ENCODE measurements around the gene SLC12A6. TPM values are rescaled to one million over a fixed set of nuclear protein-coding genes. Genes with fewer than 3 reads are reported as not detected.

Gene SLC12A6
- total RNA-seq, 2 experiments from 2014 or later: 11.5 to 14.9 TPM

DNA sequence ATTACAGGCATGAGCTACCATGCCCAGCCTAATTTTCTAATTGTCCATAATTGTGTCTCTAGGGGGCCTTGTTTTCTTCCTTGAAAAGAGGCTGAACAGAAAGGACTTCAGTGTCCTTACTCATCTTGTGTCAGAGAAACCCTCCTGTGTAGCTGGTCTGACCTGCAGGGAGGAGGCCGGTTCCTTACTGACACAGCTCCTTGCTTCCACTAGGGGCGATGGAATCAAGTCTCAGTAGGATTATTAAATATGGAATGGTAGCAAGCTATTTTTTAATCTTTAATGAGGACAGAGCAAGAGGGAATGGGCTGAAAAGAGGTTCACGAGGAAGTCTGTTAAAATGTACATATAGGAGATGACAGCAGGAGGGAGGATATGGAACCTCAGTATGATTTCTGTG is 20.8 kb upstream of the SLC12A6 start:
- no peaks in the 10 kb centered on the region for H3K9me2 ChIP-seq (ENCODE audit: insufficient read depth, low read length)
- ChIA-PET CTCF (ENCODE audit: unreplicated experiment) (no interaction called here), POLR2A (interaction anchor here (1.0 kb wide), 1 partner anchor 10 kb away, joined by 5 read pairs; no protein-coding TSS in a partner anchor)
- no peak for DNase-seq (ENCODE audit: low spot score)
- no peaks in the 10 kb centered on the region for H3K4me1 ChIP-seq (ENCODE audit: insufficient read depth, low read length, poor library complexity, severe bottlenecking)
- no peak overlapping the region for H3K4me3 ChIP-seq (ENCODE audit: low read depth, low read length, poor library complexity, severe bottlenecking)
- H4K20me1 ChIP-seq (ENCODE audit: insufficient read depth, low read length): no peaks in the 10 kb centered on the region
- peaks cover 67% of the 10 kb centered on the region for H3K36me3 ChIP-seq (ENCODE audit: insufficient read depth, low read length)
- TF ChIP-seq, protein P1, sequence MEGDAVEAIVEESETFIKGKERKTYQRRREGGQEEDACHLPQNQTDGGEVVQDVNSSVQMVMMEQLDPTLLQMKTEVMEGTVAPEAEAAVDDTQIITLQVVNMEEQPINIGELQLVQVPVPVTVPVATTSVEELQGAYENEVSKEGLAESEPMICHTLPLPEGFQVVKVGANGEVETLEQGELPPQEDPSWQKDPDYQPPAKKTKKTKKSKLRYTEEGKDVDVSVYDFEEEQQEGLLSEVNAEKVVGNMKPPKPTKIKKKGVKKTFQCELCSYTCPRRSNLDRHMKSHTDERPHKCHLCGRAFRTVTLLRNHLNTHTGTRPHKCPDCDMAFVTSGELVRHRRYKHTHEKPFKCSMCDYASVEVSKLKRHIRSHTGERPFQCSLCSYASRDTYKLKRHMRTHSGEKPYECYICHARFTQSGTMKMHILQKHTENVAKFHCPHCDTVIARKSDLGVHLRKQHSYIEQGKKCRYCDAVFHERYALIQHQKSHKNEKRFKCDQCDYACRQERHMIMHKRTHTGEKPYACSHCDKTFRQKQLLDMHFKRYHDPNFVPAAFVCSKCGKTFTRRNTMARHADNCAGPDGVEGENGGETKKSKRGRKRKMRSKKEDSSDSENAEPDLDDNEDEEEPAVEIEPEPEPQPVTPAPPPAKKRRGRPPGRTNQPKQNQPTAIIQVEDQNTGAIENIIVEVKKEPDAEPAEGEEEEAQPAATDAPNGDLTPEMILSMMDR (conservative IDR thresholded peaks at IDR 0.05; ENCODE audit: low read length): peak; percentile 32; the same call in 1 of the 2 replicates
- TF ChIP-seq EZH2phosphoT487 (IDR thresholded peaks at IDR 0.05; ENCODE audit: borderline replicate concordance, low read depth, low read length): no peak
- no peaks in the 10 kb centered on the region for H3K9me3 ChIP-seq (ENCODE audit: low read length)
- no TSS peak for BruUV-seq (replicated peaks)
- H3K79me2 ChIP-seq (ENCODE audit: insufficient read depth, low read depth, low read length): no peaks in the 10 kb centered on the region
- no peak overlapping the region for H2AFZ ChIP-seq (ENCODE audit: low read length)
- H3K27ac ChIP-seq (ENCODE audit: low read depth, low read length, poor library complexity, severe bottlenecking): no peak overlapping the region
- intact Hi-C loops (cut with micrococcal nuclease; ENCODE audit: unreplicated experiment): no loop called here
- H3K4me2 ChIP-seq (ENCODE audit: low read length): no peak overlapping the region

DNA sequence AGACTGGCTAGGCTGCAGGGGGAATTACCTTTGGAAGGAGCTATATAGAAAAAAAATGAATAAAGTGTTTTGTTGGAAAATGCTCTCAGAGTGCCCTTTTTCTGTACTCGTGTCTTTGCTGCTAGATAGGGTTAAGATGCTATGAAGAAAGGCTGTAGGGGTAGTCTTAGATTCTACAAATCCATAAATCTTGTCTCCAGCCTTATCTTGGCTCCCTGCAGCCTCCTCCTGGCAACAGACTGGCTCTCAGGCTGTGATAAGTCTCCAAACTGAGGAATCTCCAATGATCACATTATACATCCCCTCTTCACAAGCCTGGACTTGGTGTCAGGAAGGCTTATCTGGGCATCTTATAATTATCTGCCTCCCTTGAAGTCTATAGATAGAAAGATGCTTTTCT is 20.1 kb upstream of the SLC12A6 start:
- CTCF ChIA-PET (ENCODE audit: unreplicated experiment): no interaction called here
- H3K4me3 ChIP-seq (ENCODE audit: low read depth, low read length, poor library complexity, severe bottlenecking): no peak overlapping the region
- no peaks in the 10 kb centered on the region for H3K4me1 ChIP-seq (ENCODE audit: insufficient read depth, low read length, poor library complexity, severe bottlenecking)
- TF ChIP-seq EZH2phosphoT487 (IDR thresholded peaks at IDR 0.05; ENCODE audit: borderline replicate concordance, low read depth, low read length): no peak
- peaks cover 60% of the 10 kb centered on the region for H3K36me3 ChIP-seq (ENCODE audit: insufficient read depth, low read length)
- POLR2A ChIA-PET: no interaction called here
- no peak overlapping the region for H3K4me2 ChIP-seq (ENCODE audit: low read length)
- H2AFZ ChIP-seq (ENCODE audit: low read length): no peak overlapping the region
- H3K9me3 ChIP-seq (ENCODE audit: low read length): no peaks in the 10 kb centered on the region
- DNase-seq (ENCODE audit: low spot score): no peak
- no TSS peak for BruUV-seq (replicated peaks)
- intact Hi-C loops (cut with micrococcal nuclease; ENCODE audit: unreplicated experiment): no loop called here
- no peaks in the 10 kb centered on the region for H4K20me1 ChIP-seq (ENCODE audit: insufficient read depth, low read length)
- H3K27ac ChIP-seq (ENCODE audit: low read depth, low read length, poor library complexity, severe bottlenecking): no peak overlapping the region
- no peaks in the 10 kb centered on the region for H3K9me2 ChIP-seq (ENCODE audit: insufficient read depth, low read length)
- H3K79me2 ChIP-seq (ENCODE audit: insufficient read depth, low read depth, low read length): no peaks in the 10 kb centered on the region

DNA sequence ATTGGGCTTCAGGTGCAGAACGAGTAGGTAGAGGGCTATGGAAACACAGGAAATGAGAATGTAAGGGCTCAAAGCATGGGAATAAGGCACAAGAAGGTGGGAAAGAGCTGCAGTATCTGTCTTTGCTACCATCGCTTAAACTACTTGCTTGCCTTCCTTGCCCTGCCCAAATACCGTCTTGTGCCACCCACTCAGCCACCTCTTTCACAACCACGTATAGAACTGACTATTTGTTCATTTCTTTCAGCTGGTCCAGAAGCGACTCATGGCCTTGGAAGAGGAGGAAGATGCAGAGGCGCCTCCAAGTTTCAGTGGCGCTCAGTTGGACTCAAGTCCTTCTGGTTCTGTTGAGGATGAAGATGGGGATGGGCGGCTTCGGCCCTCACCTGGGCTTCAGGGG is 17.7 kb upstream of the SLC12A6 start:
- H3K9me3 ChIP-seq (ENCODE audit: low read length): no peaks in the 10 kb centered on the region
- POLR2A ChIA-PET: interaction anchor here (0.7 to 1.1 kb wide), 2 partner anchors 11 to 16 kb away, joined by 3 read pairs; partner anchors contain the start of gene LPCAT4
- no peak overlapping the region for H3K4me2 ChIP-seq (ENCODE audit: low read length)
- TF ChIP-seq EZH2phosphoT487 (IDR thresholded peaks at IDR 0.05; ENCODE audit: borderline replicate concordance, low read depth, low read length): no peak
- TF ChIP-seq, protein P1 (conservative IDR thresholded peaks at IDR 0.05; ENCODE audit: low read length): no peak
- no peaks in the 10 kb centered on the region for H3K4me1 ChIP-seq (ENCODE audit: insufficient read depth, low read length, poor library complexity, severe bottlenecking)
- no TSS peak for BruUV-seq (replicated peaks)
- peaks cover 38% of the 10 kb centered on the region for H3K36me3 ChIP-seq (ENCODE audit: insufficient read depth, low read length)
- intact Hi-C loops (cut with micrococcal nuclease; ENCODE audit: unreplicated experiment): no loop called here
- H3K9me2 ChIP-seq (ENCODE audit: insufficient read depth, low read length): no peaks in the 10 kb centered on the region
- H3K4me3 ChIP-seq (ENCODE audit: low read depth, low read length, poor library complexity, severe bottlenecking): no peak overlapping the region
- CTCF ChIA-PET (ENCODE audit: unreplicated experiment): no interaction called here
- DNase-seq (ENCODE audit: low spot score): no peak
- H2AFZ ChIP-seq (ENCODE audit: low read length): no peak overlapping the region
- no peaks in the 10 kb centered on the region for H3K79me2 ChIP-seq (ENCODE audit: insufficient read depth, low read depth, low read length)
- H3K27ac ChIP-seq (ENCODE audit: low read depth, low read length, poor library complexity, severe bottlenecking): no peak overlapping the region
- H4K20me1 ChIP-seq (ENCODE audit: insufficient read depth, low read length): no peaks in the 10 kb centered on the region
